ENCODE data around the gene IQUB. TPM values are rescaled to one million over a fixed set of nuclear protein-coding genes. Genes with fewer than 3 reads are reported as not detected.

The IQUB gene
- under 1 TPM in 2 of 4 donors, not detected in 2; 0.14 to 0.32 TPM for total RNA-seq

DNA sequence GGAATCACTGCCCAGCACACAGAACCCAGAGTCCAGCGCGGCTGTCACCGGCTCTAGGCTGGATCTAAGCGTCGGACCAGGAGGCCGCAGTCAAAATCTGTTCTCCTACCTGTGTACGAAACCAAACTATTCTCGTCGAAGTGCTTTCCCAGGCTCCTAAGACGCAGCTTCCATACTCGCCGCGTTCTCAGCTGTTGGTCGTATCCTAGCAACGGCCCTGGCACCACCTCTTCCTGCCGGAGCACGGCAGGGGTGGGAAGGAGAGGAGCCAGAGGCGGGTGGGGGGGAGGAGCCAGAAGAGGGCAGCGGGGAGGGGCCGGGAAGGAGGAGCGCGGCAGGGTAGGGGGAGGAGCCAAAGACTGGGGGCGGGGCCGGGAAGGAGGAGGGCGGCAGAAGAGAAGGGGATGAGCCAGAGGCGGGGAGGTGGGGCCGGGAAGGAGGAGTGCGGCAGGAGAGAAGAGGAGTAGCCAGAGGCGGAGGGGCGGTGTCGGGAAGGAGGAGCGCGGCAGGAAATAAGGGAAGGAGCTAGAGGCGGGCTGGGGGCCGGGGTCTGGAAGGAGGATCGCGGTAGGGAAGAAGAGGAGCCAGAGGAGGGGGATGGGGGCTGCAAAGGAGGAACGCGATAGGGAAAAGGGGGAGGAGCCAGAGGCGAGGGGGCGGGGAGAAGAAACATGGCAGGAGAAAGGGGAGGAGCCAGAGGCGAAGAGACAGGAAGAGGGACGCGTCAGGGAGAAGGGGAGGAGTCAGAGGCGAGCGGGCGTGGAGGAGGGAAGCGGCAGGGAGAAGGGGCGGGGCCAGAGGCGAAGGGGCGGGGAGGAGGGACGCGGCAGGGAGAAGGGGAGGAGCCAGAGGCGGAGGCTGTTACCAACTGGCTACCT lies at the start of gene IQUB:
TSS of gene IQUB (minus strand) at position 213 of the 878 bp plus-strand sequence. CDS start 22,255 bp downstream, outside the sequence.
- Histone ChIP-seq H3K9me3 (no peaks in the 10 kb centered on the region), H3K4me3 (peak within 1 kb of the TSS; percentile 49 to 66 (median 54)), H3K27ac (peak within 1 kb of the TSS; percentile 82 to 93 (median 89)), H3K36me3 (no peaks in the 10 kb centered on the region), H3K27me3 (peaks cover 38% of the 10 kb centered on the region), H3K4me1 (peaks cover 0 to 19% (median 6%) of the 10 kb centered on the region in 4 donors)
- in situ Hi-C loops (cut with MboI; ENCODE audit: low pct_ligation_motif_present in 1 of 4, low pct_unique_long_range_greater_than_20kb in 1 of 4, low sequenced_read_pairs in 3 of 4) = no loop called here
- TF ChIP-seq POLR2AphosphoS5 (IDR thresholded peaks at IDR 0.05) (peak in 2 of 3 donors; percentile 11 to 27), POLR2A (IDR thresholded peaks at IDR 0.05) (peak; percentile 60)
- TF ChIP-seq, protein P1, sequence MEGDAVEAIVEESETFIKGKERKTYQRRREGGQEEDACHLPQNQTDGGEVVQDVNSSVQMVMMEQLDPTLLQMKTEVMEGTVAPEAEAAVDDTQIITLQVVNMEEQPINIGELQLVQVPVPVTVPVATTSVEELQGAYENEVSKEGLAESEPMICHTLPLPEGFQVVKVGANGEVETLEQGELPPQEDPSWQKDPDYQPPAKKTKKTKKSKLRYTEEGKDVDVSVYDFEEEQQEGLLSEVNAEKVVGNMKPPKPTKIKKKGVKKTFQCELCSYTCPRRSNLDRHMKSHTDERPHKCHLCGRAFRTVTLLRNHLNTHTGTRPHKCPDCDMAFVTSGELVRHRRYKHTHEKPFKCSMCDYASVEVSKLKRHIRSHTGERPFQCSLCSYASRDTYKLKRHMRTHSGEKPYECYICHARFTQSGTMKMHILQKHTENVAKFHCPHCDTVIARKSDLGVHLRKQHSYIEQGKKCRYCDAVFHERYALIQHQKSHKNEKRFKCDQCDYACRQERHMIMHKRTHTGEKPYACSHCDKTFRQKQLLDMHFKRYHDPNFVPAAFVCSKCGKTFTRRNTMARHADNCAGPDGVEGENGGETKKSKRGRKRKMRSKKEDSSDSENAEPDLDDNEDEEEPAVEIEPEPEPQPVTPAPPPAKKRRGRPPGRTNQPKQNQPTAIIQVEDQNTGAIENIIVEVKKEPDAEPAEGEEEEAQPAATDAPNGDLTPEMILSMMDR (IDR thresholded peaks at IDR 0.05) = no peak
- peak; percentile 99 for DNase-seq
- intact Hi-C loops (cut with DNase I; ENCODE audit: low total_unique reads) = no loop called here
- 1% methylated on average over 28 to 53 of the region's 54 CpGs for WGBS, 2 donors (ENCODE audit: low coverage in 1 of 2)

DNA sequence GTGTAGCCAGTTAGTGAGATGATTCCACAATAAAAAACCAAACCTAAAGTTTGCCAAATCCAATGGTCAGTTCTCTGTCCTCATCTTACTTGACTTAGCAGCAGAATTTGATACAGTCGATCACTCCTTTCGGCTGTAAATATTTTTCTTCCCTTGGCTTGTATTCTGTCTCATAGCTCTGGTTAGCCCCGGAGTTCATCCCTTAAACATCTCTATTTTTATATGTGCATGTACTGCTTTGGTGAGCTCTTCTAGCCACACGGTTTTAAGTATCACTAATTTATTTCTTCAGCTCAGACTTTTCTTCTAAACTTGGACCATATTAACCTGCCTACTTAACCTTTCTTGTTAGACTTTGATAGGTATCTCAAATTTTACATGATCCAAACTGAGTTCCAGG lies 49.4 kb upstream of the IQUB start:
- intact Hi-C loops (cut with DNase I; ENCODE audit: low total_unique reads) (no loop called here), in situ Hi-C loops (cut with MboI; ENCODE audit: low pct_ligation_motif_present in 1 of 4, low pct_unique_long_range_greater_than_20kb in 1 of 4, low sequenced_read_pairs in 3 of 4) (loop anchor here in 1 of 4 donors (25.0 kb wide), 1 partner anchor 278 kb away; no protein-coding TSS in a partner anchor)
- 85 to 88% methylated on average over 4 of the region's 4 CpGs for WGBS, 2 donors (ENCODE audit: low coverage in 1 of 2)
- no peak overlapping the region for H3K4me3 ChIP-seq
- H3K9me3 ChIP-seq = no peaks in the 10 kb centered on the region
- H3K27ac ChIP-seq = no peak overlapping the region
- peaks cover 6% of the 10 kb centered on the region for H3K27me3 ChIP-seq
- DNase-seq = no peak
- TF ChIP-seq POLR2AphosphoS5 (IDR thresholded peaks at IDR 0.05) = no peak
- H3K36me3 ChIP-seq = no peaks in the 10 kb centered on the region
- no peaks in the 10 kb centered on the region for H3K4me1 ChIP-seq

DNA sequence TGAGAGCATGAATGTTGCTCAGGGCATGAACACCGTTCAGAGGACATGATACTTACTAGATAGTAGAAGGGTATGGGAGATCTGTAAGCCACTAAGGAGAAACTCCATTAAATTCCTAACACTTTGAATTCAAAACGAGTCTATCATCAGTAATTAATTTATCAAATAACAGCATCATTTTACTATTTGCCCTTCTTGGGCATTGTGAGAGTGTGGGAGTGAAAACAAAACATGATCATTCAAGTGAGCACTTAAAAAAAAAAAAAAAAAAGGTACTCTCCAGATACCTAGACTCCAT lies 46.7 kb upstream of the IQUB start:
- Histone ChIP-seq H3K9me3 (no peaks in the 10 kb centered on the region), H3K27me3 (peaks cover 7% of the 10 kb centered on the region), H3K4me1 (no peaks in the 10 kb centered on the region), H3K36me3 (no peaks in the 10 kb centered on the region), H3K27ac (no peak overlapping the region), H3K4me3 (no peak overlapping the region)
- WGBS, 2 donors (ENCODE audit: low coverage in 1 of 2) = 4 to 17% methylated on average over 2 of the region's 2 CpGs
- intact Hi-C loops (cut with DNase I; ENCODE audit: low total_unique reads) = no loop called here
- TF ChIP-seq POLR2A (IDR thresholded peaks at IDR 0.05) (no peak), EP300 (IDR thresholded peaks at IDR 0.05; ENCODE audit: low read depth) (no peak), POLR2AphosphoS5 (IDR thresholded peaks at IDR 0.05) (no peak)
- TF ChIP-seq, protein P1 (IDR thresholded peaks at IDR 0.05) = no peak
- in situ Hi-C loops (cut with MboI; ENCODE audit: low pct_ligation_motif_present in 1 of 4, low pct_unique_long_range_greater_than_20kb in 1 of 4, low sequenced_read_pairs in 3 of 4) = loop anchor here in 1 of 4 donors (25.0 kb wide), 1 partner anchor 281 kb away; no protein-coding TSS in a partner anchor
- no peak for DNase-seq

DNA sequence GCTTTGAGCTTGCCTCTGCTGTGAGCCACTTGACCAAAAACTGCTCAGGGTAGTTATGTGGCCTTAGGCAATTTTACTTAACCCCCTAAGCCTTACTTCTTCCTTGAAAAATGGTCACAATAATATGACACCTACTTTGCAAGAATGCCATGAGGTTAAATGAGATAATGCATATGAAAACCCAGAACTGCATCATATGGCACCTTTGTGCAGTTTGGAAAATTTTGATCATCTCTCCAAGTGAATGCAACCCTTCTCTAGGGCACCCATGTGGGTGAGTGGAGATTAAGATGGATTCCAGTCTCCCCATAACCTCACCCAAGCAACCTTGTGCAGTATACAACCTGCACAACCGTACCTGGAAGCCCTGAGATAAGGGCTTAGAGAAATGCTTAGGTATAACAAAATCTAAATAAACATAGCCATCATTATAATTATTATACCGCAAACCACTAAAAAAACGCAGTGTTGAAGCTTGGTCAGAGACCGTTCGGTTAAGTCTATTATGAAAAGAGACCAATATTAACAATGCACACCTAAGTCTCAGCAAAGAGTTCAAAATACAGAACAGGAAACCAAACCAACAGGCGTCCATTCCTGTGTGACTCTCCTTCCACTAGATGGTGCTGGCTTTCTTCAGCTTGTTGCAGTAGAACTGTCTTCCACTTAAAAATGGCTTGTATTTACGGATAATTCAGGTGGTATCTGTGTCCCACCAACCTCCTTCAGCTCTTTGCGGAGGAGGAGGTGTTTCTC lies 46.2 kb upstream of the IQUB start:
- intact Hi-C loops (cut with DNase I; ENCODE audit: low total_unique reads) = no loop called here

More for the DNA sequence above, 46.2 kb upstream of the IQUB start:
- Histone ChIP-seq H3K27me3 (peaks cover 7% of the 10 kb centered on the region), H3K9me3 (no peaks in the 10 kb centered on the region), H3K4me3 (no peak overlapping the region), H3K4me1 (no peaks in the 10 kb centered on the region), H3K27ac (no peak overlapping the region), H3K36me3 (no peaks in the 10 kb centered on the region)
- TF ChIP-seq POLR2A (IDR thresholded peaks at IDR 0.05) (no peak), POLR2AphosphoS5 (IDR thresholded peaks at IDR 0.05) (no peak), EP300 (IDR thresholded peaks at IDR 0.05; ENCODE audit: low read depth) (no peak)
- TF ChIP-seq, protein P1 (IDR thresholded peaks at IDR 0.05) = peak; percentile 21 to 55 (median 40)
- in situ Hi-C loops (cut with MboI; ENCODE audit: low pct_ligation_motif_present in 1 of 4, low pct_unique_long_range_greater_than_20kb in 1 of 4, low sequenced_read_pairs in 3 of 4) = loop anchor here in 1 of 4 donors (25.0 kb wide), 1 partner anchor 282 kb away; no protein-coding TSS in a partner anchor
- no peak for DNase-seq
- 34 to 40% methylated on average over 2 to 8 of the region's 8 CpGs for WGBS, 2 donors (ENCODE audit: low coverage in 1 of 2)
